ENCODE measurements around the gene PCBP4.

GRCh38 chr3:51941798-51942602, 25.3 kb downstream of the PCBP4 start, which contains the start of the genes PARP3 and RRP9:
- TF ChIP-seq POLR2A (IDR thresholded peaks at IDR 0.05), result peak; percentile 63 to 79
- TF ChIP-seq, protein P1, sequence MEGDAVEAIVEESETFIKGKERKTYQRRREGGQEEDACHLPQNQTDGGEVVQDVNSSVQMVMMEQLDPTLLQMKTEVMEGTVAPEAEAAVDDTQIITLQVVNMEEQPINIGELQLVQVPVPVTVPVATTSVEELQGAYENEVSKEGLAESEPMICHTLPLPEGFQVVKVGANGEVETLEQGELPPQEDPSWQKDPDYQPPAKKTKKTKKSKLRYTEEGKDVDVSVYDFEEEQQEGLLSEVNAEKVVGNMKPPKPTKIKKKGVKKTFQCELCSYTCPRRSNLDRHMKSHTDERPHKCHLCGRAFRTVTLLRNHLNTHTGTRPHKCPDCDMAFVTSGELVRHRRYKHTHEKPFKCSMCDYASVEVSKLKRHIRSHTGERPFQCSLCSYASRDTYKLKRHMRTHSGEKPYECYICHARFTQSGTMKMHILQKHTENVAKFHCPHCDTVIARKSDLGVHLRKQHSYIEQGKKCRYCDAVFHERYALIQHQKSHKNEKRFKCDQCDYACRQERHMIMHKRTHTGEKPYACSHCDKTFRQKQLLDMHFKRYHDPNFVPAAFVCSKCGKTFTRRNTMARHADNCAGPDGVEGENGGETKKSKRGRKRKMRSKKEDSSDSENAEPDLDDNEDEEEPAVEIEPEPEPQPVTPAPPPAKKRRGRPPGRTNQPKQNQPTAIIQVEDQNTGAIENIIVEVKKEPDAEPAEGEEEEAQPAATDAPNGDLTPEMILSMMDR (IDR thresholded peaks at IDR 0.05), result peak; percentile 98 to 100 (median 100)
